ENCODE results near the gene UGCG.

- no peak for TF ChIP-seq EZH2 (IDR thresholded peaks at IDR 0.05; ENCODE audit: insufficient read depth, poor library complexity, severe bottlenecking)
- no peak for TF ChIP-seq EZH2phosphoT487 (IDR thresholded peaks at IDR 0.05; ENCODE audit: insufficient read depth, low read depth)
Measured at GRCh38 chr9:111890334-111890733, 6.3 kb upstream of the UGCG start.
